GM06990 (cell line): ENCODE data around the gene CCDC57.

Experiments
- DNase-seq: peaks from one replicate; pipeline ENCODE4 v3.0.0-alpha.2; 2011; ENCODE audit not compliant: insufficient read length; ENCODE audit errors: extremely low read depth
- H3K27me3 ChIP-seq: replicated peaks from 2 replicates; pipeline ENCODE4 v1.6.0; 2011; ENCODE audit warnings: low read length; ENCODE audit not compliant: control insufficient read depth, insufficient read depth
- H3K36me3 ChIP-seq: 2 replicates; pipeline ENCODE4 v1.5.1; 2011; ENCODE audit warnings: low read length; ENCODE audit not compliant: control insufficient read depth, insufficient read depth
- H3K4me3 ChIP-seq: replicated peaks from 2 replicates; pipeline ENCODE4 v1.5.1; 2011; ENCODE audit warnings: low read depth, mild to moderate bottlenecking, control low read depth, low read length
- CTCF ChIP-seq: IDR thresholded peaks from 2 replicates; pipeline ENCODE4 v1.5.1; 2011; ENCODE audit warnings: low read length, control low read depth, mild to moderate bottlenecking, inconsistent platforms; ENCODE audit not compliant: insufficient read depth, poor library complexity, severe bottlenecking

Gene CCDC57

GRCh38 chr17:82078433-82078832 lies 134.2 kb downstream of the CCDC57 start:
- H3K27me3 ChIP-seq: no peaks in the 10 kb centered on the region
- peaks cover 40% of the 10 kb centered on the region for H3K36me3 ChIP-seq
- TF ChIP-seq CTCF: no peak
- no peak for DNase-seq
- no peak overlapping the region for H3K4me3 ChIP-seq

GRCh38 chr17:82077617-82078358 lies 134.9 kb downstream of the CCDC57 start:
- no peak for TF ChIP-seq CTCF
- H3K36me3 ChIP-seq: peaks cover 34% of the 10 kb centered on the region

GRCh38 chr17:82076785-82077591 lies 135.7 kb downstream of the CCDC57 start:
- Histone ChIP-seq H3K36me3 (peaks cover 26% of the 10 kb centered on the region), H3K4me3 (no peak overlapping the region), H3K27me3 (no peaks in the 10 kb centered on the region)
- no peak for DNase-seq
- no peak for TF ChIP-seq CTCF

More at GRCh38 chr17:82077617-82078358, 134.9 kb downstream of the CCDC57 start:
- no peaks in the 10 kb centered on the region for H3K27me3 ChIP-seq
- no peak for DNase-seq
- H3K4me3 ChIP-seq: no peak overlapping the region

GRCh38 chr17:82076018-82076784 lies 136.4 kb downstream of the CCDC57 start:
- H3K4me3 ChIP-seq: no peak overlapping the region
- no peak for TF ChIP-seq CTCF
- no peak for DNase-seq
- no peaks in the 10 kb centered on the region for H3K27me3 ChIP-seq
- peaks cover 22% of the 10 kb centered on the region for H3K36me3 ChIP-seq

GRCh38 chr17:82073446-82073845 lies 139.2 kb downstream of the CCDC57 start:
- DNase-seq: no peak
- H3K36me3 ChIP-seq: peaks cover 4% of the 10 kb centered on the region
- no peak for TF ChIP-seq CTCF
- no peaks in the 10 kb centered on the region for H3K27me3 ChIP-seq
- H3K4me3 ChIP-seq: no peak overlapping the region
